Measurements from ENCODE around the gene APC2.

- no peak for TF ChIP-seq CTCF (IDR thresholded peaks at IDR 0.05)
- no peak for TF ChIP-seq POLR2A (IDR thresholded peaks at IDR 0.05)
- TF ChIP-seq EP300 (IDR thresholded peaks at IDR 0.05): no peak
Observed at GRCh38 chr19:1483131-1483978, 33.4 kb downstream of the APC2 start.

Measured in ovary (tissue), 3 donors.